GM23248 (cell line): ENCODE measurements around the gene ACAT2.

Experiments
- EZH2 ChIP-seq: fragments of 200-600 bp; sonication (generic); IDR thresholded peaks from 2 replicates; pipeline ENCODE4 v1.6.1; 2018; ENCODE audit warnings: antibody characterized with exemption, mild to moderate bottlenecking; ENCODE audit not compliant: insufficient read depth, poor library complexity, severe bottlenecking
- EZH2phosphoT487 ChIP-seq: fragments of 200-600 bp; sonication (generic); IDR thresholded peaks from 2 replicates; pipeline ENCODE4 v1.6.1; 2018; ENCODE audit warnings: antibody characterized with exemption, moderate library complexity, mild to moderate bottlenecking, low read depth; ENCODE audit not compliant: insufficient read depth

DNA sequence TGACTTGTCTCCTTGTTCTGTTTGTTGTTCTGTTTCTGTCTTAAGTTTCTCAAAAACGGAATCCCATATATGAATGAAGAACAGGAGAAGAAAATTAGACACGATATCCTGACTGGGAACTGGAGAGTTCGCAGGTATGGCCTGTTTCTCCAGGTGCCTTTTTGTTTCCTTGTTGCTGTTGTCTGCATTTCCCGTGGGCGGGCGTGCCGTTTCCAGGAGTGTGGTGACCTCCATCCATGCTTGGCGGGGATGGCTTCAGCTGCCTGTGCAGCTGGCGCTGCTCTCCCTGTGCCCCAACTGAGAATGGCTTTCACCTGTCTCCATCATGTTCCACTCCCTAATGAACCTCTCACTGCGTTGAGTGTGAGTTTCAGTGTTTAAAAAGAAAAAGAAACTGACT lies 42.7 kb downstream of the ACAT2 start:
- TF ChIP-seq EZH2: no peak
- no peak for TF ChIP-seq EZH2phosphoT487
